ENCODE measurements around the gene ZFAND3. TPM values are rescaled to one million over a fixed set of nuclear protein-coding genes. Genes with fewer than 3 reads are reported as not detected.
"Not testable (repeated sequence)": the region's sequence is repeated elsewhere in the genome, so short reads cannot be mapped to it uniquely, and the experiment has no call there.

The ZFAND3 gene
- total RNA-seq, 1 donor from 2014 or later = 21.2 TPM

DNA sequence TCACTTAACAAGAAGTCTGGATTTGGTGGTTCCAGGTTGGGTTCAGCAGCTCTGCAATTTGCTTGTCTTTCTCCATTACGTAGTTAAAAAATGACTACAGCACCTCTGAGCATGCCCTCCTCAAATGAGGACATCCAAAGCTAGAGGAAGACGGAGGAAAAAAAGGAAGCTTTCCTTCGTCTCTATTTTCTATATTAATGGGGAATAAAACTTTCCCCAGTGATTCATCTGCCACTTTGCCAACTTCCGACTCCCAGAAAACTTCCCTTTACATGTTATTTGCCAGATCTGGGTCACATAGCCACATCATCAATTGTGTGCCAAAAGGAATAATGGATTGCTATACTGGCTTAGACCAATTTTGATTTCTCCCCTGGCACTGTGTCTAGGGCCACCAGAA, 69.5 kb downstream of the ZFAND3 start:
- DNase-seq (ENCODE audit: low spot score in 2 of 2) = no peak
- FAIRE-seq = no peak

DNA sequence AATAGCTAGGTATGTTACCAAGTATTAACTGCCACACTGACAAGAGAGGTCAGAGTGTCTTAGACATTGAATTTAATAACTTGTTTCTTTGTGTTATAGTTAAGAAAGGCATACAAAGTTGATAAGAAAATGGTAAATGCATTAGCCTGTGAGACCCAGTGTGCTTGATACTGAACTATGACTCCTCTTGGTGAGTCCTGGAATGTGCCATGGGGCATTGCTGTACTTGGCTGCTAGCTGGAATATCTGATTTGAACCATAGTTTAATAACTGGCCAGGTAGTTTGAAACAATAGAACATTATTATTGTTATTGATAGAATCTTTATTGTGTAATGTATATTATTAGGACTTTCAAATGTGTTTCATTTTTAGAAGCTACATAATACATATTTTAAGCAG, 70.0 kb downstream of the ZFAND3 start:
- FAIRE-seq (no peak), DNase-seq (ENCODE audit: low spot score in 2 of 2) (no peak)

DNA sequence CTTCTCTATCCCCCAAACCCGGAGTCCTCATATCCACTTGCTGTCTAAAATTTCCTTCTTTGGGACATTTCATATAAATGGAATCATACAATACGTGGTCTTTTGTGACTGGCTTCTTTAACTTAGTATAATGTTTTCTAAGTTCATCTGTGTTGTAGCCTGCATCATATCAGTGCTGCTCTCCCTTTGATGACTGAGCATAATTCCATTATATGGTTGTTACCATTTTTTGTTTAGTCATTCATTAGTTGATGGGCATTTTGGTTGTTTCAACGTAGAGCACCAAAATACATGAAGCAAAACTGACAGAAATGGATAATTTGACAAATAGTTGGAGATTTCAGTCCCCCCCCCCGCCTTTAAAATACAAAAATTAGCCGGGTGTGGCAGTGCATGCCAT, 71.5 kb downstream of the ZFAND3 start:
- FAIRE-seq = no peak
- no peak for DNase-seq (ENCODE audit: low spot score in 2 of 2)

DNA sequence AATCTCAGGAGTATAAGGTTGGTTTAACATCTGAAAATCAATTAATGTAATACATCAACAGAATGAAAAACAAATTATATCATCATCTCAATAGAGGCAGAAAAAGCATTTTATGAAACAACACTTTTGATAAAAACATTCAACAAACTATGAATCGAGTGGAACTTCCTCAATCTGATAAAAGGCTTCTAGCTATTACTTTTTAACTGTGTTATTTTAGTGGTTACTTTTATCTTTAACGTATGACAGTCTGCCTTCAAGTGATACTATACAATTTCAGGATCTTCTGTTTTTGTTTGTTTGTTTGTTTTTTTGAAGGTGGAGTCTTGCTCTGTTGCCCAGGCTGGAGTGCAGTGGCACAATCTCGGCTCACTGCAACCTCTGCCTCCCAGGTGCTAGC, 73.7 kb downstream of the ZFAND3 start:
- DNase-seq (ENCODE audit: low spot score in 2 of 2) (no peak), FAIRE-seq (no peak)

DNA sequence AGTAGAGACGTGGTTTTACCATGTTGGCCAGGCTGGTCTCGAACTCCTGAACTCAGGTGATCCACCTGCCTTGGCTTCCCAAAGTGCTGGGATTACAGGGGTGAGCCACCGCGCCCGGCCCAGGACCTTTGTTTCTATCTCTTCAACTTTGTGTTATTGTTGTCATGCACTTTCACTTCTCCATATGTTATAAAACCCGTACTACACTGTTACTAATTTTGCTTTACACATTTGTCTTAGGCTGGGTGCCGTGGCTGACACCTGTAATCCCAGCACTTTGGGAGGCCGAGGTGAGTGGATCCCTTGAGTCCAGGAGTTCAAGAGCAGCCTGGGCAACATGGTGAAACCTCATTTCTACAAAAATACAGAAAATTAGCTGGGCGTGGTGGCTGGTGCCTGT, 74.2 kb downstream of the ZFAND3 start:
- DNase-seq (ENCODE audit: low spot score in 2 of 2); FAIRE-seq: not testable (repeated sequence)

- DNase-seq (ENCODE audit: low spot score in 2 of 2) (no peak), FAIRE-seq (no peak)
Observed at GRCh38 chr6:37894585-37894984, 75.1 kb downstream of the ZFAND3 start.

DNA sequence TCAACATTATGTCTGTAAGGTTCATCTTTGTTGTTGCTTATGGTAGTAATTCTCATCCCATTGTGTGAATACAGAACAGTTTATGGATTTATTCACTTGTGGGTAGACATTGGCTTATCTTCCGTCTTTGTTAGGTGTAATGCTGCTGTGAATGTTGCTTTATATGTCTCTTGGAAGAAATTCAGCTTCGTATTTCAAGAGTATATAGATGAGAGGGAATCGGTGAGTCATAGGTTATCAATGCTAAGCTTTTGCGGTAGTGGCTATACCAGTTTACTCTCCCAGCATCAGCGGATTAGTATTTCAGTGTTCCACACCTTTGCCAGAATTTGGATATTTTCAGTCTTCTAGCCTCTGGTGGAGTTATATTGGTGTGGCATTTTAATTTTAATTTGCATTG, 77.8 kb downstream of the ZFAND3 start:
- no peak for FAIRE-seq
- DNase-seq (ENCODE audit: low spot score in 2 of 2) = no peak

DNA sequence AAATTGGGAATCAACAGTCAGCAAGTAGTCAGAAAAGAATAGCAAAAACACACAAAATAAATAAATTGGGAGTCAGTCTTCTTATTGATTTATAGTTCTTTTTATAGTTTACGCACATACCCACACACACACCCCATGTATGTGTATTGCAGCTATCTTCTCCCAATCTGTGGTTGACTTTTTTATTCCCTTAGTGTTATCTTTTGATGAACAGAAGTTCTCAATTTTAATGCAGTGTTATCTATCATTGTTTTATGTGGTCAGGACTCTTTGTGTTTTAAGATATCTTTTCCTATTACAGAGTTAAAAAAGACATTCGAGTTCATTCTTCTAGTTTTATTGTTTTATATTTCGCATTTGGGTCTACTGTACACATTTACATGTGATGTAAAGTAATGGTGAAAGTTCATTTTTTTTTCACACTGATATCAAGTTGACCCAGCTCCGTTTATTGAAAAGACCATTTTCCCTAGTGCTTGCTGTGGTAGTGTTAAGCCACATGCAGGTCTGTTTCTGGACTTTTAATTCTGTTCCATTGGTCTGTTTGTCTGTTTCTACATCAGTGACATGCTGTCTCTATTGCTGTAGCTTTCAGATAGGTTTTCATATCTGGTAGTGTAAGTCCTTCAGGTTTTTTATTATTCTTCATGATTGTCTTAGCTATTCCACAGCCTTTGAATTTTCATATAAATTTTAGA, 78.4 kb downstream of the ZFAND3 start:
- DNase-seq (ENCODE audit: low spot score in 2 of 2) = no peak
- FAIRE-seq = no peak

DNA sequence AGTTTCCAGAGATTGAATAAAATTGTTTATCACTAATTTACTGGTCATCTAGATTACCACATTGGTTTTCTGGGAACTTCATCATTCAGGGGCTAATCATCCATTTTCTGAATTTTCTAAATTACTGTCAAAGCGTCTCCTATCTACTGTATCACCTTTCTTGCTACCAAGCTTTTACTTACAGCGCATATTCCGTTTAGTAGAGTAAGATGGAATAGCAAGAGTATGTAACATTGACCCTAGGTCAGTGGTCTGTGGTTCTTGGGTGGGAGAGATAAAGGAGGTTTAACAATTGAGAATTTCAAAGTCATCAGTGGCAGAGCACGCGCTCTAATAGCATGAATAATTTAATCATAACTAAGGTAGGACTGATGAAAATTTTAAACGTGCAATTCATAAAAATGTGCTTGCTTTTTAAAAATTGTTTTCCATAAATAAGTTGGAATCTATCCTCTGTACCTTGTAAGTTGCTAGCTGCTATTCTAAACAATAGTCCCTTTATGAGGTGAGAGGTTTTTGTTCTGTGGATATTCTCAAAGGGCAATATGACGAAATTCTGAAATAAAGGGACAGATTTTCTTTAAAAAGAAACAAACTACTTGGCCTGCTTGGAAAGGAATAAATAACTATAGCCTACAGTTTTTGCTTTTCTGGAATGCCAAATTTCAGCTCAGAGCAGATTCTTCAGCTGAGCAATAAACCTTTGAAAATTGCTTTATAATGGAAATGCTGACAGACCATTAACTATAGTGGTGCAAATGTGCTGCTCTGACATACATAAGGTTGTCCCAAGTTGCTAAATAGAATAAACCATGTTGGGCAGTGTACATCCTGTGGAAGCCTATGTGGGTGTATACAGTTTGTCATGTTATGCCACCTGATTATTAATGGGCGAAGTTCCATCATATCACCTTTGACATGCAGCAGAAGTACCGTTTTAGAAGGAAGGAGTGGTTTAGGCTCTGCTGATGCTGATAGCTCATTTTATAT, 84.1 kb downstream of the ZFAND3 start:
- no peak for FAIRE-seq
- no peak for DNase-seq (ENCODE audit: low spot score in 2 of 2)

DNA sequence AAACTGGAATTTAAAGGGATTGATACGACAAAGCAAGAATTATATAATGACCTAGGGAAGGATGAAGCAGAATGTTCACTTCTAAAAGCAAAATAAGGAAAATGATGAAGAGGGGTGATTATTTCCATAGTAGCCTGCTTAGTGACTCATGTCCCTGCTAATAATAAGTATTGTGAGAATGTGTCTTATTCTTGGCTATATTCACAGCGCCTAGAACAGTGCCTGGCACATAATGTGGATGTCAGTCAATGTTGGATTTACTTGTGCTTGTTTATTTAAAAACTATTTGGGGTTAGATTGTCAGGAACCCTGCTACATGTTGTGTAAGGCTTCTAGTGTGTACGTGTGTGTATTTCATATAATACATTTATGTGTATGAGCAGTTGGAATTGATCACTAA, 85.1 kb downstream of the ZFAND3 start:
- FAIRE-seq (no peak), DNase-seq (ENCODE audit: low spot score in 2 of 2) (no peak)

GRCh38 chr6:37906121-37906520, 86.6 kb downstream of the ZFAND3 start:
- no peak for FAIRE-seq
- DNase-seq (ENCODE audit: low spot score in 2 of 2) = no peak

- FAIRE-seq (no peak), DNase-seq (ENCODE audit: low spot score in 2 of 2) (no peak)
Observed at GRCh38 chr6:37910998-37911397, 91.5 kb downstream of the ZFAND3 start.

DNA sequence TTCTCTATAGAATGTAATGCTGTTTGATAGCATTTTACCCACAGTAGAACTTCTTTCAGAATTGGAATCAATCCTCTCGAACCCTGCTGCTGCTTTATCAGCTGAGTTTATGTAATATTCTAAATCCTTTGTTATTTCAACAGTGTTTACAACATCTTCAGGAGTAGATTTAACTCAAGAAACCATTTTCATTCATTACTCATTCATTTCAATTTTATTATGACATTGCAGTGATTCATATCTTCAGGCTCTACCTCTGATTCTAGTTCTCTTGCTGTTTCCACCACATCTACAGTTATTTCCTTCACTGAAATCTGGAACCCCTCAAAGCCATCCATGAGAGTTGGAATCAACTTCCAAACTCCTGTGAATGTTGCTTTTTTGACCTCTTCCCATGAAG, 93.7 kb downstream of the ZFAND3 start:
- DNase-seq (ENCODE audit: low spot score in 2 of 2) = no peak
- FAIRE-seq = no peak

GRCh38 chr6:37915463-37915862, 95.9 kb downstream of the ZFAND3 start:
- DNase-seq (ENCODE audit: low spot score in 2 of 2) (no peak), FAIRE-seq (no peak)

GRCh38 chr6:37916149-37916548, 96.6 kb downstream of the ZFAND3 start:
- no peak for FAIRE-seq

GRCh38 chr6:37916675-37917074, 97.1 kb downstream of the ZFAND3 start:
- FAIRE-seq = no peak
- DNase-seq (ENCODE audit: low spot score in 2 of 2) = no peak

More at GRCh38 chr6:37916149-37916548, 96.6 kb downstream of the ZFAND3 start:
- no peak for DNase-seq (ENCODE audit: low spot score in 2 of 2)

DNA sequence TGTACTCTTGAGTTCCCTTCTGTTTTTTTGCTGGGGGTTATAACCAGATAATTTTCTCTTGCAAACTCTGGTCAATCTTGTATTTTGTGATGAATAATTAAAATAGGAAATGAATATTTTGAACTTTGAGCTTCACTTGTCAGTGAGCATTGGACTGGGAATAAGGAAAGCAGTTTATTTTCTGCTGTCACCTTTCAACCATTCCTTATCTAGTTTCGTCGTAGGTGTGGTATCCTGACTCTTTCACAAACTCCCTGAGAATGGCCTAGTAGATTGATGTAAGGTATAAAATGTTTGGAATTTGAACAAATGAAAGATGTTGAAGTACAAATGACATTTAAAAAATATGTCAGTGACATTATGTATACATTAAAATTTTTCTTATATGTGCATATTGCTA, 98.0 kb downstream of the ZFAND3 start:
- no peak for FAIRE-seq
- DNase-seq (ENCODE audit: low spot score in 2 of 2) = no peak

DNA sequence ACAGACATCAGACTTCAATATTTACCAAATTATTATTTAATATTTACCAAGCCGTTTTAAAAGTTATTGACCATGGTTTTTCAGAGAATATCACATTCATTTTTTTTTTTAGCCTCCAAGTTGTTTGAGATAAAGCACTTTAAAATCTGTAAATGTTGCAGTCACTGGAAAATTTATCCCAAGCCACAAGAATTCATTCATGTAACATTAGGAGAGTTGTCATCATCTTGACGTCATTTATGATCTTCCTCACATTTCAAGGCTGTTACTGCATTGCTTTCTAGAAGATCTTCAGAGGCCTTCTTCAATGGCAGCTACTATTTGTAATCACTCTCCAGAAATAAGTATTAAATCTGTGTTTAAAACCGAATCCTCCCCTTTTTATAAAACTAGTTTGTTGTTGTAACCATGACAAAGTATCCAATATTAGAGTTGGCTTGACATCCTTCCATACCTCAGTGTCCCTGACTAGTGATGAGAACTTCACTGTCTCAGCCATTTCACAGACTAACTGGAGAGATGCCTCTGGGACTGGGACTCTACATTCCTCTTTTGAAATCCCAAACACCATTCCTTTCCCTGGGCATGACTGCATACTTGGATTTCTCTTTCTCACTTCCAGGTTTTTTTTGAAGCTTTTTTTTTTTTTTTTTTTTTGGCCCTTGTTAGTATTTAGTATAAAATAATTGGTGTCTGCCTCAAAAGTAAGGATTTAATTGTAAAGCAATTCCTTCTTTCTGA, 100.1 kb downstream of the ZFAND3 start:
- DNase-seq (ENCODE audit: low spot score in 2 of 2) (no peak), FAIRE-seq (no peak)

DNA sequence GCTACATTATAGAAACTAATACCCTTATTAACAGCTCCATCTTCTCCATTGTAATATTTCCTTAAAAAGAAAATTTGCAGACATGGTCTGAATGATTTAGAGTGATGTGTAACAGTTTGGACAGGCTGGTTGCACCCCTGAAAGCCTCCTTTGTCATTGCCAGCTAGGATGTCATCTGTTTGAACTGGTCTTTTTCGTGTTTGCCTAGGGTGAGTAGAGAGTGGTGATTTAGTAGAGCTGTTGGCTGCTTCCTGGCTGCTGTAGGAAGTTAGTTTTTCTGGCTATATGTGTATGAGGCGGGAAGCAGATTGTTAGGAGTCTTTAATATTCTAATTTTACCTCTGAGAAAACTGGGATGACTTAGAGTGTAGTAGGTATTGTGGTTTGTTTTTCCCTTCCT, 101.1 kb downstream of the ZFAND3 start:
- FAIRE-seq (no peak), DNase-seq (ENCODE audit: low spot score in 2 of 2) (no peak)

- FAIRE-seq (no peak), DNase-seq (ENCODE audit: low spot score in 2 of 2) (no peak)
Observed at GRCh38 chr6:37922563-37922962, 103.0 kb downstream of the ZFAND3 start.

DNA sequence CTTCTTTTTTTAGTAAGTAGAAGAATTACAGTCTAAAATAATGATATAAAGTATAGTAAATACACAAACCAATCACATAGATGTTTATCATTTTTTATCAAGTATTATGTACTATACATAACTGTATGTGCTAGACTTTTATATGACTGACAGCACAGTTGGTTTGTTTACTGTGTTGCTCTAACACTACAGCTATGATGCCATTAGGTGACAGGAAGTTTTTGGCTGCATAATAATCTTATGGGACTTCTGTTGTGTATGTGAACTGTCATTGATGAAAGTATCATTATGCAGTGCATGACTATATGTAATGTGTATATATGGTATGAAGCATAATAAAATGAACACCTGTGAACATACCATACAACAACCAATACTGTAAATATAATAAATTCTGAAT, 104.0 kb downstream of the ZFAND3 start:
- FAIRE-seq (no peak), DNase-seq (ENCODE audit: low spot score in 2 of 2) (no peak)

Measured in frontal cortex (tissue), 4 donors.